Keratinocyte (primary cell): Measurements from ENCODE around the gene DCUN1D2. TPM values are rescaled to one million over a fixed set of nuclear protein-coding genes. Genes with fewer than 3 reads are reported as not detected.

ENCODE experiments used
- DNase-seq: peaks from one replicate; pipeline ENCODE4 v3.0.0-alpha.2; 2011; ENCODE audit warnings: low read depth, missing footprints, low spot score
- FAIRE-seq: peaks from 2 replicates; lab custom pipeline; 2011; peaks lifted over from hg19 to GRCh38; lab: Jason Lieb, UNC
- H2AFZ ChIP-seq: 2 replicates; pipeline ENCODE4 v1.6.0; 2012; ENCODE audit warnings: low read length, control low read depth, inconsistent platforms; ENCODE audit not compliant: control insufficient read depth
- H3K27ac ChIP-seq: 2 replicates; pipeline ENCODE4 v1.5.1; 2011; ENCODE audit warnings: low read length; ENCODE audit not compliant: control insufficient read depth, insufficient read depth
- H3K27me3 ChIP-seq: 3 replicates; pipeline ENCODE4 v1.6.0; 2011; ENCODE audit warnings: low read length; ENCODE audit not compliant: control insufficient read depth, insufficient read depth; ENCODE audit errors: extremely low read depth
- H3K36me3 ChIP-seq, 2 experiments: 2 replicates in 1 of 2; 3 replicates in 1 of 2; pipeline ENCODE4 v1.5.1; 2011; ENCODE audit warnings: low read length in 2 of 2, mild to moderate bottlenecking in 1 of 2; ENCODE audit not compliant: control insufficient read depth in 2 of 2, insufficient read depth in 2 of 2; ENCODE audit errors: extremely low read depth in 1 of 2
- H3K4me1 ChIP-seq: 3 replicates; pipeline ENCODE4 v1.5.1; 2011; ENCODE audit warnings: low read length; ENCODE audit not compliant: control insufficient read depth, insufficient read depth; ENCODE audit errors: extremely low read depth
- H3K4me2 ChIP-seq: 3 replicates; pipeline ENCODE4 v1.6.0; 2011; ENCODE audit warnings: low read depth, low read length; ENCODE audit not compliant: control insufficient read depth, insufficient read depth; ENCODE audit errors: extremely low read depth
- H3K4me3 ChIP-seq, 3 experiments: fragments of 200-600 bp in 1 of 3; sonication (generic) in 1 of 3; 2 replicates in 2 of 3; 3 replicates in 1 of 3; pipeline ENCODE4 v1.5.1; 2011 to 2016; ENCODE audit warnings: low read length in 3 of 3, mild to moderate bottlenecking in 3 of 3, control low read depth in 2 of 3, inconsistent platforms in 1 of 3, low read depth in 1 of 3, mixed read lengths in 1 of 3, mixed run types in 1 of 3, moderate library complexity in 1 of 3; ENCODE audit not compliant: control insufficient read depth in 2 of 3, insufficient read depth in 2 of 3; ENCODE audit errors: extremely low read depth in 1 of 3
- H3K79me2 ChIP-seq: 2 replicates; pipeline ENCODE4 v1.6.0; 2012; ENCODE audit warnings: low read length; ENCODE audit not compliant: control insufficient read depth, insufficient read depth
- H3K9ac ChIP-seq: 3 replicates; pipeline ENCODE4 v1.6.0; 2011; ENCODE audit warnings: low read length; ENCODE audit not compliant: control insufficient read depth, insufficient read depth; ENCODE audit errors: extremely low read depth
- H3K9me1 ChIP-seq: 3 replicates; pipeline ENCODE4 v1.6.0; 2011; ENCODE audit warnings: low read length; ENCODE audit not compliant: control insufficient read depth, insufficient read depth; ENCODE audit errors: extremely low read depth
- H3K9me3 ChIP-seq: 2 replicates; pipeline ENCODE4 v1.5.1; 2012; ENCODE audit warnings: low read depth, low read length; ENCODE audit not compliant: control insufficient read depth
- H4K20me1 ChIP-seq: 3 replicates; pipeline ENCODE4 v1.6.0; 2011; ENCODE audit warnings: low read length; ENCODE audit not compliant: control insufficient read depth, insufficient read depth; ENCODE audit errors: extremely low read depth
- EZH2 ChIP-seq: IDR thresholded peaks from one replicate; pipeline ENCODE4 v1.6.1; 2012; ENCODE audit warnings: inconsistent platforms, mild to moderate bottlenecking, low read length, moderate library complexity
- dilution Hi-C: fragments of 300-500 bp; cut with MboI; formaldehyde crosslinking; loops from one replicate; pipeline ENCODE4 v1.7.0; 2020; ENCODE audit warnings: low sequenced_read_pairs; ENCODE audit not compliant: extremely low pct_ligation_motif_present
- polyA plus RNA-seq, 5 experiments: library from polyadenylated mRNA; depleted of rRNA in 3 of 5; stranded (reverse) in 3 of 5; stranded (forward) in 1 of 5; unstranded in 1 of 5; fragments of >200 nt; gene quantifications; 1 replicate in 1 of 5; 2 replicates in 3 of 5; 3 replicates in 1 of 5; pipeline versions ENCODE4 v1.2.1 to v1.2.3, GENCODE V29; 2011 to 2012; ENCODE audit warnings: missing spikeins in 2 of 5, low read depth in 1 of 5, low replicate concordance in 1 of 5
- TF ChIP-seq, protein P1 (sequence below), 3 experiments: IDR thresholded peaks in 1 of 3; conservative IDR thresholded peaks in 1 of 3; optimal IDR thresholded peaks in 1 of 3; 2 replicates in 2 of 3; 3 replicates in 1 of 3; pipeline versions ENCODE3 to v1.5.1; 2011; ENCODE audit warnings: low read length in 3 of 3, mild to moderate bottlenecking in 3 of 3, moderate library complexity in 2 of 3, control low read depth in 1 of 3, inconsistent platforms in 1 of 3; ENCODE audit not compliant: insufficient read depth in 2 of 3; ENCODE audit errors: extremely low read depth in 1 of 3

The DCUN1D2 gene
- polyA plus RNA-seq, 1 donor (not counting 4 experiments of a cell fraction or from before 2014, with no cell fraction given) = 9.1 TPM

DNA sequence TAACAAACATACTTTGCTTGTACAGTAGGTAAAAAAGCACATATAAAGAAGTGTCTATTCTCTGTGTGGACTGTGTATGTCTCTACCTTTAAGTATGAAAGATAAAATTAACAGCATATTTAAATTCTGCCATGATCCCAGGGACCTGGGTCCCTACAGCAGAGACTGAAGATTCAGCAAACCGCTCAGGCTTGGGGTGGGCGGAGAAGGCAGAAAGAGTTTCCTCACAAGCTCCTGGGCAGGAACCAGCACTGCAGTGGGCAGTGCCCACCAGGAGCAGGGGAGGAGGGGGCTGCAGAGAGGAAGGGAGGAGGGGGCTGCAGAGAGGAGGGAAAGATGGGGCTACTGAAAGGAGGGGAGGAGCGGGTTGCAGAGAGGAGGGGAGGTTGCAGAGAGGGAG is 81.9 kb downstream of the DCUN1D2 start:
- no peak overlapping the region for H3K27ac ChIP-seq
- FAIRE-seq (no peak), DNase-seq (no peak)
- no peaks in the 10 kb centered on the region for H3K4me1 ChIP-seq
- H3K4me2 ChIP-seq = no peak overlapping the region
- dilution Hi-C loops = no loop called here
- no peak for TF ChIP-seq EZH2
- TF ChIP-seq, protein P1, sequence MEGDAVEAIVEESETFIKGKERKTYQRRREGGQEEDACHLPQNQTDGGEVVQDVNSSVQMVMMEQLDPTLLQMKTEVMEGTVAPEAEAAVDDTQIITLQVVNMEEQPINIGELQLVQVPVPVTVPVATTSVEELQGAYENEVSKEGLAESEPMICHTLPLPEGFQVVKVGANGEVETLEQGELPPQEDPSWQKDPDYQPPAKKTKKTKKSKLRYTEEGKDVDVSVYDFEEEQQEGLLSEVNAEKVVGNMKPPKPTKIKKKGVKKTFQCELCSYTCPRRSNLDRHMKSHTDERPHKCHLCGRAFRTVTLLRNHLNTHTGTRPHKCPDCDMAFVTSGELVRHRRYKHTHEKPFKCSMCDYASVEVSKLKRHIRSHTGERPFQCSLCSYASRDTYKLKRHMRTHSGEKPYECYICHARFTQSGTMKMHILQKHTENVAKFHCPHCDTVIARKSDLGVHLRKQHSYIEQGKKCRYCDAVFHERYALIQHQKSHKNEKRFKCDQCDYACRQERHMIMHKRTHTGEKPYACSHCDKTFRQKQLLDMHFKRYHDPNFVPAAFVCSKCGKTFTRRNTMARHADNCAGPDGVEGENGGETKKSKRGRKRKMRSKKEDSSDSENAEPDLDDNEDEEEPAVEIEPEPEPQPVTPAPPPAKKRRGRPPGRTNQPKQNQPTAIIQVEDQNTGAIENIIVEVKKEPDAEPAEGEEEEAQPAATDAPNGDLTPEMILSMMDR (optimal IDR thresholded peaks at IDR 0.05 in 1 of 3, IDR thresholded peaks at IDR 0.05 in 1 of 3, conservative IDR thresholded peaks at IDR 0.05 in 1 of 3; ENCODE audit: extremely low read depth in 1 of 3, insufficient read depth in 2 of 3, low read length in 3 of 3) = no peak
- H3K27me3 ChIP-seq = peaks cover 29% of the 10 kb centered on the region
- no peaks in the 10 kb centered on the region for H3K9me3 ChIP-seq
- H4K20me1 ChIP-seq = no peaks in the 10 kb centered on the region
- no peaks in the 10 kb centered on the region for H3K79me2 ChIP-seq
- no peak overlapping the region for H2AFZ ChIP-seq
- no peaks in the 10 kb centered on the region for H3K36me3 ChIP-seq
- H3K9me1 ChIP-seq = no peaks in the 10 kb centered on the region
- no peak overlapping the region for H3K4me3 ChIP-seq
- H3K9ac ChIP-seq = no peak overlapping the region

DNA sequence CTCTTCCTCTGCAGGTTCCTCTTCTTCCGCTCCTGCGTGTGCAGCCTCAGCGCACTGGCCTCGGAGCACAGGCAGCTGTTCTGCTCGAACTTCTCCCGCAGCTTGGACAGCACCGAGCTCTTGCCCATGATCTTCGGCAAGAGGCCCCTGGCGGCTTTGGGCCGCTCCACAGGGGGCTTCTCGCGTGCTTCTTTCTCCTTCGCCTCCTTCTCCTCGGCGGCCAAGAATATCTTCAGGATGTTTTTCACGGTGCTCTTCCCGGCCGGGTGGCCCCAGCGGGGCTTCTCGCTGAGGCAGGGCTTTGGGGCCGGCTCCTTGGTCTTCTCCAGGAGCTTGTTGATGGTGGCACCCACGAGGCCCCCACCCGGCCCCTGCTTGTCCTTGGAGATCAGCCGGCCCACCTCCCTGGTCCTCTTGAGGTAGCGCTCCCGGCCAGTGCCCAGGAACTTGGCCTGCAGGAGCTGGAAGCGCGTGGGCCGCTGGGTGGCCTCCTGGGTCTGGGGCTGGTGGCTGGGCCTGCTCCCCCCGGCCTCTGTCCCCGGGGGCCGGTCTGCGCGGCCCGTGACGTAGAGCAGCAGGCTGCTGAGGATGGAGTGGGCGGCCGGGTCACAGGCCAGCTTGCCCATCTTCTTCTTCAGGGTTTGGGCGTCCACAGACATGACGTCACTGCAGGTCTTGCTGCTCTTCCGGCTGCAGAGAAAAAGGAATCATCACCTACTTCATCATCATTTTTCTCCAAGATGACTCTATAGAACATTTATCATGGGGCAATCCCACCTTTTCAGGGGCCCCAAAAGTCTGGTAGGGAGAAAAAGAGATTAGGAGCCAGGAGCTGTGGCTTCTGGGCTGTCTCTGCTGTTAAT is 82.7 kb downstream of the DCUN1D2 start:
- no peak overlapping the region for H3K4me2 ChIP-seq
- H3K9me3 ChIP-seq = no peaks in the 10 kb centered on the region
- no peak overlapping the region for H3K4me3 ChIP-seq
- dilution Hi-C loops = no loop called here
- no peaks in the 10 kb centered on the region for H3K9me1 ChIP-seq
- no peak overlapping the region for H3K27ac ChIP-seq
- no peaks in the 10 kb centered on the region for H3K4me1 ChIP-seq
- no peaks in the 10 kb centered on the region for H3K79me2 ChIP-seq
- DNase-seq = no peak
- H3K9ac ChIP-seq = no peak overlapping the region
- H3K36me3 ChIP-seq = no peaks in the 10 kb centered on the region
- no peak for FAIRE-seq
- H3K27me3 ChIP-seq = peaks cover 35% of the 10 kb centered on the region
- H4K20me1 ChIP-seq = no peaks in the 10 kb centered on the region
- TF ChIP-seq, protein P1 (optimal IDR thresholded peaks at IDR 0.05 in 1 of 3, IDR thresholded peaks at IDR 0.05 in 1 of 3, conservative IDR thresholded peaks at IDR 0.05 in 1 of 3; ENCODE audit: extremely low read depth in 1 of 3, insufficient read depth in 2 of 3, low read length in 3 of 3) = no peak
- TF ChIP-seq EZH2 = no peak
- no peak overlapping the region for H2AFZ ChIP-seq
